Endodermal cell (in vitro differentiated cells): Measurements from ENCODE around the gene ST3GAL6. TPM values are rescaled to one million over a fixed set of nuclear protein-coding genes. Genes with fewer than 3 reads are reported as not detected.

Experiments
- DNase-seq: peaks from one replicate; pipeline ENCODE4 v3.0.0-alpha.2; 2017
- H3K27ac ChIP-seq: 2 replicates; pipeline ENCODE4 v1.5.1; 2013; ENCODE audit warnings: mild to moderate bottlenecking, low read depth, low read length, moderate library complexity
- H3K27me3 ChIP-seq: 2 replicates; pipeline ENCODE4 v1.6.1; 2013; ENCODE audit warnings: mild to moderate bottlenecking, low read length, moderate library complexity; ENCODE audit not compliant: insufficient read depth, control insufficient read depth, poor library complexity, severe bottlenecking
- H3K36me3 ChIP-seq: 2 replicates; pipeline ENCODE4 v1.7.0; 2013; ENCODE audit warnings: mild to moderate bottlenecking, low read length, moderate library complexity; ENCODE audit not compliant: control insufficient read depth, insufficient read depth
- H3K4me1 ChIP-seq: one replicate; pipeline ENCODE4 v1.7.0; 2013; ENCODE audit warnings: low read length; ENCODE audit not compliant: control insufficient read depth, insufficient read depth
- H3K4me3 ChIP-seq: 2 replicates; pipeline ENCODE4 v1.5.1; 2013; ENCODE audit warnings: mild to moderate bottlenecking, low read length, moderate library complexity
- H3K9ac ChIP-seq: 2 replicates; pipeline ENCODE4 v1.6.1; 2013; ENCODE audit warnings: mild to moderate bottlenecking, low read length, moderate library complexity; ENCODE audit not compliant: poor library complexity, severe bottlenecking; ENCODE audit errors: extremely low read depth
- H3K9me3 ChIP-seq: 2 replicates; pipeline ENCODE4 v1.6.1; 2013; ENCODE audit warnings: mild to moderate bottlenecking, low read length, moderate library complexity; ENCODE audit not compliant: control insufficient read depth
- H3K27ac Mint-ChIP-seq: 2 replicates; pipeline ENCODE4 v1.8.0; 2020; ENCODE audit warnings: mixed read lengths
- H3K27me3 Mint-ChIP-seq: 2 replicates; pipeline ENCODE4 v1.8.0; 2021; ENCODE audit warnings: mild to moderate bottlenecking, mixed read lengths; ENCODE audit not compliant: insufficient read depth
- H3K36me3 Mint-ChIP-seq: 2 replicates; pipeline ENCODE4 v1.8.0; 2020; ENCODE audit warnings: low read depth, mixed read lengths
- H3K4me1 Mint-ChIP-seq: 2 replicates; pipeline ENCODE4 v1.8.0; 2020; ENCODE audit warnings: mixed read lengths
- H3K4me3 Mint-ChIP-seq: 2 replicates; pipeline ENCODE4 v1.8.0; 2020; ENCODE audit warnings: mild to moderate bottlenecking, moderate library complexity, mixed read lengths
- H3K9me3 Mint-ChIP-seq: 2 replicates; pipeline ENCODE4 v1.8.0; 2020; ENCODE audit warnings: mild to moderate bottlenecking, mixed read lengths
- WGBS, 2 experiments: methylation state at CpG; one replicate each; pipeline versions ENCODE4 v1.1.5 to v1.1.7; 2013; ENCODE audit warnings: missing lambda C conversion rate in 2 of 2, mixed read lengths in 1 of 2; ENCODE audit not compliant: insufficient coverage in 1 of 2, insufficient read length in 1 of 2; 5-methylcytosine and 5-hydroxymethylcytosine counted together
- total RNA-seq, 2 donors: library from RNA; stranded (reverse); fragmentation: NEBNext Ultra II Directional in 1 of 2; extraction: Animal tissue kit (Norgen Biotek cat#: 25700) in 1 of 2; gene quantifications; 2 replicates in 1 of 2; 3 replicates in 1 of 2; pipeline ENCODE4 v1.2.1, GENCODE V29; 2021
- TF ChIP-seq, protein P1 (sequence below): fragments of 200-600 bp; sonication (generic); conservative IDR thresholded peaks from 2 replicates; pipeline ENCODE4 v1.5.0; 2021; ENCODE audit warnings: antibody characterized with exemption, mild to moderate bottlenecking

Gene ST3GAL6
- total RNA-seq, 2 donors from 2014 or later, result 8.1 to 9.9 TPM

DNA sequence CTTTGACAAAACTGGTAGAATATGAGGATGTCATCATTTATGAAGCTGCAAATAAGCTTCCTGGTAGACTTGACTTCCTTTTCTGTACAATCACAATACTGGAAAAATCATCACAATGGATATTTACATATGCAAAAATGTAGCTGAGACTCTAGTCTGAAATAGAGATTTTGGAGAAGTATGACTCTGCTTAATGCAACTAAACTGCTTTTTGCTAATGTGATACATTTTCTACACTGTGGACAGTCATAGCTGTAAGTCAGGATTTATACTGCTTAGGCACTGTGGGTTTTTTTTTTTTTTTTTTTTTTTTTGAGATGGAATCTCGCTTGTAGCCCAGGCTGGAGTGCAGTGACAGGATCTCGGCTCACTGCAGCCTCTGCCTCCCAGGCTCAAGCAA lies 34.5 kb upstream of the ST3GAL6 start:
- H3K4me1 Mint-ChIP-seq, result peaks cover 7% of the 10 kb centered on the region
- 93 to 100% methylated on average over 1 to 2 of the region's 2 CpGs for WGBS, 2 experiments
- peaks cover 2% of the 10 kb centered on the region for H3K9me3 Mint-ChIP-seq
- no peak overlapping the region for H3K9ac ChIP-seq
- TF ChIP-seq, protein P1, sequence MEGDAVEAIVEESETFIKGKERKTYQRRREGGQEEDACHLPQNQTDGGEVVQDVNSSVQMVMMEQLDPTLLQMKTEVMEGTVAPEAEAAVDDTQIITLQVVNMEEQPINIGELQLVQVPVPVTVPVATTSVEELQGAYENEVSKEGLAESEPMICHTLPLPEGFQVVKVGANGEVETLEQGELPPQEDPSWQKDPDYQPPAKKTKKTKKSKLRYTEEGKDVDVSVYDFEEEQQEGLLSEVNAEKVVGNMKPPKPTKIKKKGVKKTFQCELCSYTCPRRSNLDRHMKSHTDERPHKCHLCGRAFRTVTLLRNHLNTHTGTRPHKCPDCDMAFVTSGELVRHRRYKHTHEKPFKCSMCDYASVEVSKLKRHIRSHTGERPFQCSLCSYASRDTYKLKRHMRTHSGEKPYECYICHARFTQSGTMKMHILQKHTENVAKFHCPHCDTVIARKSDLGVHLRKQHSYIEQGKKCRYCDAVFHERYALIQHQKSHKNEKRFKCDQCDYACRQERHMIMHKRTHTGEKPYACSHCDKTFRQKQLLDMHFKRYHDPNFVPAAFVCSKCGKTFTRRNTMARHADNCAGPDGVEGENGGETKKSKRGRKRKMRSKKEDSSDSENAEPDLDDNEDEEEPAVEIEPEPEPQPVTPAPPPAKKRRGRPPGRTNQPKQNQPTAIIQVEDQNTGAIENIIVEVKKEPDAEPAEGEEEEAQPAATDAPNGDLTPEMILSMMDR, result no peak
- H3K27ac Mint-ChIP-seq, result no peak overlapping the region
- H3K9me3 ChIP-seq, result no peaks in the 10 kb centered on the region
- no peaks in the 10 kb centered on the region for H3K36me3 Mint-ChIP-seq
- peaks cover 20% of the 10 kb centered on the region for H3K27me3 ChIP-seq
- H3K36me3 ChIP-seq, result no peaks in the 10 kb centered on the region
- no peaks in the 10 kb centered on the region for H3K4me1 ChIP-seq
- DNase-seq, result no peak
- H3K27me3 Mint-ChIP-seq, result peaks cover 44% of the 10 kb centered on the region
- H3K4me3 ChIP-seq, result no peak overlapping the region
- no peak overlapping the region for H3K4me3 Mint-ChIP-seq
- H3K27ac ChIP-seq, result no peak overlapping the region

GRCh38 chr3:98730338-98730737 lies 32.8 kb upstream of the ST3GAL6 start:
- Mint-ChIP-seq H3K27ac (no peak overlapping the region), H3K4me1 (peaks cover 11% of the 10 kb centered on the region), H3K36me3 (no peaks in the 10 kb centered on the region), H3K9me3 (no peaks in the 10 kb centered on the region), H3K4me3 (no peak overlapping the region), H3K27me3 (peaks cover 53% of the 10 kb centered on the region)
- 100% methylated on average over 1 of the region's 1 CpG; no CpG with 5 or more reads in 1 of the 2 experiments for WGBS, 2 experiments
- TF ChIP-seq, protein P1, result no peak
- Histone ChIP-seq H3K36me3 (no peaks in the 10 kb centered on the region), H3K27ac (no peak overlapping the region), H3K4me3 (no peak overlapping the region), H3K9me3 (no peaks in the 10 kb centered on the region), H3K4me1 (no peaks in the 10 kb centered on the region), H3K27me3 (peaks cover 37% of the 10 kb centered on the region), H3K9ac (no peak overlapping the region)
- DNase-seq, result no peak

DNA sequence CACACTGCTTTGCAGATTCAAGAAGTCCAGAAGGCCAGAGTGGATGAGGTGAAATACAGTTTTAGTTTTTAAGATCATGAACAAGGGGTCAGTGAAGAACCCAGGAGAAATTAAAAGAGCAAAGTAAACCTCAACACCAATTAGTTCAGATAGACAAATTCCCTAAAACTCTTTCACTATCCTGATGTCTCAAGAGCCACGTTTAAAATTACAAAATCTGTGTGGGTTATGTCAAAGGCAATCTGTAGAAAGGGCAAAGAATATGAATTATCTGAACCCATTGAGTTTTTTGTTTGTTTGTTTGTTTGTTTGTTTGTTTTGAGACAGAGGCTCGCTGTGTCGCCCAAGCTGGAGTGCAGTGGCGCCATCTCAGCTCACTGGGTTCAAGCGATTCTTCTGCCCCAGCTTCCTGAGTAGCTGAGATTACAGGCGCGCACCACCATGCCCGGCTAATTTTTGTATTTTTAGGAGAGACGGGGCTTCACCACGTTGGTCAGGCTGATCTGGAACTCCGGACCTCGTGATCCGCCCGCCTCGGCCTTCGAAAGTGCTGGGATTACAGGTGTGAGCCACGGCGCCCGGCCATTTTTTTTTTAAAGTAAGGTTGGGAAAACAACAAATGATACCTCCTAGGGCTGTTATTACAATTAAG lies 32.1 kb upstream of the ST3GAL6 start:
- no peaks in the 10 kb centered on the region for H3K9me3 ChIP-seq
- Mint-ChIP-seq H3K9me3 (no peaks in the 10 kb centered on the region), H3K27ac (no peak overlapping the region), H3K4me1 (peaks cover 11% of the 10 kb centered on the region), H3K36me3 (no peaks in the 10 kb centered on the region), H3K27me3 (peaks cover 56% of the 10 kb centered on the region), H3K4me3 (no peak overlapping the region)
- no peak overlapping the region for H3K4me3 ChIP-seq
- DNase-seq, result no peak
- 94% methylated on average over 13 to 19 of the region's 19 CpGs for WGBS, 2 experiments
- H3K36me3 ChIP-seq, result no peaks in the 10 kb centered on the region
- H3K27me3 ChIP-seq, result peaks cover 40% of the 10 kb centered on the region
- H3K4me1 ChIP-seq, result no peaks in the 10 kb centered on the region
- H3K27ac ChIP-seq, result no peak overlapping the region
- TF ChIP-seq, protein P1, result no peak
- H3K9ac ChIP-seq, result no peak overlapping the region
